ENCODE results near the gene MYH7.

MYH7 gene

GRCh38 chr14:23447361-23448350, 12.2 kb upstream of the MYH7 start:
- DNase-seq (ENCODE audit: low read depth): no peak

GRCh38 chr14:23446291-23446851, 10.9 kb upstream of the MYH7 start:
- no peak for DNase-seq (ENCODE audit: low read depth)

GRCh38 chr14:23445773-23446172, 10.3 kb upstream of the MYH7 start:
- no peak for DNase-seq (ENCODE audit: low read depth)

GRCh38 chr14:23444314-23444713, 8.9 kb upstream of the MYH7 start:
- DNase-seq (ENCODE audit: low read depth): no peak

GRCh38 chr14:23443881-23444280, 8.4 kb upstream of the MYH7 start:
- DNase-seq (ENCODE audit: low read depth): no peak

- no peak for DNase-seq (ENCODE audit: low read depth)
Measured at GRCh38 chr14:23443411-23443812, 8.0 kb upstream of the MYH7 start.

GRCh38 chr14:23442721-23443356, 7.4 kb upstream of the MYH7 start:
- no peak for DNase-seq (ENCODE audit: low read depth)

DNA sequence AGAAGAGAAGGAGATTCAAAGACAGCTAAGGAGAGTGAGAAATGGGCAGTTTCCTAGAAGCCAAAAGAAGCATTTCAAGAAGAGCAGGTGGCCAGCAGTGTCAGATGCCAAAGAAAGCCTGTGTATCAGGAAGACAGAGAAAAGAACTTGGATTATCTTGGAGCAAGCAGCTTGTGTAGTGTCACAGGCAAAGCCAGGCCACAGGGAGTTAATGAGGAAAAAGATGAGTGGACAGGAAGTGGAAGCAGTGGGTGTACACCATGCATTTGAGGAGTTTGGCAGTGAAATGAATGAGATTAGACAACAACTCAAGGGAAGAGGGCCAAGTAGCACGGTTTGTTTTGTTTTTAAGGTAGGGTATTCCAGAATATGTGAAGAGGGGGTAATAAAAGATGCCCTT, 5.6 kb upstream of the MYH7 start:
- DNase-seq (ENCODE audit: low read depth): no peak

DNA sequence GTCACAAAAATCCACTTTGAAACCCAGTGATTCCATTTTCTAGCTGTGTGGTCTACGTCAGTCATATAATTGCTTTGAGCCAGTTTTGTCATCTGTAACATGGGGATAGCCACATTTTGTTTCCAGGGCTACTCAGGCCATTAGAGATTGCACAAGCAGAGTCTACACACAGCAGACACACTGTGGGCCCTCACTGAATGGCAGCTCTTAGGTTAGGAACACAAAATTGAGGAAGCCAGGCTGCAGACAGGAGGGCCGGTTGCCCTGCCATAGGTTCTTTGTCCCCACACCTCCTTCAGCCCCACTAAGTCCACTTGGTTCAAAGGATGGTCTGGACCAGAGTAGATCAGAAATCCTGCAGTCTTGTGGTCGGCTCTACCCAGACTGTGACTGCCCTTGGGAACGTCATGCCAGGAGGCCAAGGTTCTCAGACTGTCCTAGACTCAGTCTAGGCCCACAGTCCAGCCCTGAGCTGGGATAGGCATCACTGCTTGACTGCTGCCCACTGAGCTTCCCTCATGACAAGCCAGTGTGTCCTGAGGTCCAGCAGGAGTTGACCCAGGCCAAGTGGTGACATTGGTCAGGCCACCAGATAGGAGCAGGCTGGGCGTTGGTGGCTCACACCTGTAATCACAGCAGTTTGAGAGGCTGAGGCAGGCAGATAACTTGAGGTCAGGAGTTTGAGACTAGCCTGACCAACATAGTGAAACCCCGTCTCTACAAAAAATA, 3.8 kb upstream of the MYH7 start:
- DNase-seq (ENCODE audit: low read depth): no peak

DNA sequence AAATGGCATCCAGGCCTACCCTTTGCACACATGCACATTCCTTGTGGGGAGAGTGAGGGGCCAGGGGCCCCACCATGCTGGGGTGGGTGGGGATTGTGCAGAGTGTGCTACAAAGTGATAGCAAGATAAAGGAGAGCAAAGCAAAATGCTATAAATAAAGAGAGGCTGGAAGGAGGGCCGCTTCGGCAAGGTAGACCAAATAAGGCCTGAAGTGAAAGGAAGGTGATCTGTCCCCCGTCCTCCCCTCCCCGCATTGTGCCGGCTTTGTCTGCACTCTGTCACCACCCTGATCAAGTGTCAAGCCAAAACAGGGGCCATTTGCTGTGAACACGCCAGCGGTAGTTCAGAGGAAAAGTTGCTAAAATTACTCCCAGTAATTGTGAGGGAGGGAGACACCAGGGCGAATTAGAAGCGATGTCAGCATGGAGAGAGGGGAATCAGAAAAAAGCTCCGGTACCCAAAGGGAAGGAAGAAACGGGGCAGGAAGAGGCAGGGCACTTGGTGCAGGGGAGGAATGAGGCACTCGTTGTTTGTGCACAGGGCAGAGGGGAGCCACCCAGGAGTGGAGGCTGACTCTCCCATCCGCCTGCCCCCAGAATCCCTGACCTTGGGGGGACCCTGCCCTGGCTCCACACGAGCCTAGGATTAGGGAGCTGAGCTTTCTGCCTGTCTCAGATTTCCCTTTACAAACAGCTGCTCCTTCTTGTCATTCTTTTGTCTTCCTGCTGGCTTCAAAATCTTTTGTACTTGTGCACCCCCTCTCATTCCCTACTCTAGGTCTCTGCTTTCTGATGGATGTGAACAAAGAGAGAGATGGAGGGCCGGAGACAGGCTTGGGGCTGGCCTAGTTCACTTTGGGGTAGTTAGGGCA, 2.9 kb upstream of the MYH7 start:
- DNase-seq (ENCODE audit: low read depth): no peak

DNA sequence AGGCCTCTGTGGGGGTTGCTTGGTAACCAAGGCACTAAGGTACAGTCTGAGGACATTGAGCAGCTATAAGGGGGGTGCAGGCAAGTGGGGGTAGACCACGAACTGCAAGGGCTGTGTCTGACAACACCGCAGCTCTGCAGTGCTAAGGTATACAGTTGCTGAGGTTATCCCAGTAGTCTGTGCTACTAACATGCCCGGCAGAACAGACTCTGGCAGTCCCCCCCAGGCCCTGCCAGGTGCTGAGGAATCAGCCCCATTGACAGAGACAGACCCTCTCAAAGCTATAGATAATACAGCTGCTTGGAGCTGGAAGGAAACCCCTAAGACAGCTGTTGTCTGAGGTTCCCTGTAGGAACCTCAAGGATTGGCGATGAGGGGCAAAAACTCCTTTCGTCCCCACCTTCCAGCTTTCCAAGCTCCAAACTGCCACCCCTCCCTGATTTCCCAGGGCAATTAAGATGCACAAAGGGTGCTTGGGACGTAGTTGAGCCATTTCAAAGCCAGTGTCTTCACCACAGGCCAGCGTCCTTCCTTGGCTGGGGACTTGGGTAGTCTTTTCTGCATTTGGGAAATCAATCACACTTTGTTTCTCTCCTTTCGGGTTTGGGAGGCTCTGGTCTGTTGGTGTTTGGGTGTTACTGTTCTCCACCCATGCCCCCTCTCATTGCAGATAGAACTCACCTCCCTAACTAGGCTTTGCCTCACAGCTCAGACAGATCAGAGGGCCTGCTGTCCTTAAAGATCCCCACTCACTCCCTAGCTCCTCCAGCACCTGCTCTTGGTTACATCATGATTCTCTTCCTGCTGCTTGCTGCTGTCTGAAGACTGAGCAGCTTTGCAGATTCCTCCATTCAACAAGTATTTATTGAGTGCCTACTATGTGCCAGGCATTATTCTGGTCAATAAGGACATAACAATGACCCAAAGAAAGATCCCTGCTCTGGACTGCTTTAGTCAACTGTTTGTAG, 2.0 kb upstream of the MYH7 start:
- DNase-seq (ENCODE audit: low read depth): no peak

GRCh38 chr14:23436327-23437132, 1.1 kb upstream of the MYH7 start:
- DNase-seq (ENCODE audit: low read depth): no peak

- no peak for DNase-seq (ENCODE audit: low read depth)
Measured at GRCh38 chr14:23434488-23435222, 805 bp downstream of the MYH7 start.

DNA sequence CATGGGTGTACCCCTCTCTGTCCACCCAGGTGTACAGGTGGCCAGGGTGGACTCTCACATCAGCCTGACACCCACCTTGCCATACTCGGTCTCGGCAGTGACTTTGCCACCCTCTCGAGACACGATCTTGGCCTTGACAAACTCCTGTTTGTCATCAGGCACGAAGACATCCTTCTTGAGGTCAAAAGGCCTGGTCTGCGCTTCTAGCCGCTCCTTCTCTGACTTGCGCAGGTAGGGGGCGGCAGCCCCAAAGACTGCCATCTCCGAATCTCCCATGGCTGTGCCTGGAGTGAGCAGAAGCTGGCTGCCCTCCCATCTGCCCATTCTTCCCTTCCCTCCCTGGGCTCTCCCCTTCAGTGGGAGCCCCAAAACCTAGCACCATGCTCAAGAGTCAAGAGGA, 2.0 kb downstream of the MYH7 start:
- DNase-seq (ENCODE audit: low read depth): no peak

GRCh38 chr14:23432946-23433345, 2.5 kb downstream of the MYH7 start:
- no peak for DNase-seq (ENCODE audit: low read depth)

GRCh38 chr14:23432102-23432925, 3.1 kb downstream of the MYH7 start:
- DNase-seq (ENCODE audit: low read depth): no peak

DNA sequence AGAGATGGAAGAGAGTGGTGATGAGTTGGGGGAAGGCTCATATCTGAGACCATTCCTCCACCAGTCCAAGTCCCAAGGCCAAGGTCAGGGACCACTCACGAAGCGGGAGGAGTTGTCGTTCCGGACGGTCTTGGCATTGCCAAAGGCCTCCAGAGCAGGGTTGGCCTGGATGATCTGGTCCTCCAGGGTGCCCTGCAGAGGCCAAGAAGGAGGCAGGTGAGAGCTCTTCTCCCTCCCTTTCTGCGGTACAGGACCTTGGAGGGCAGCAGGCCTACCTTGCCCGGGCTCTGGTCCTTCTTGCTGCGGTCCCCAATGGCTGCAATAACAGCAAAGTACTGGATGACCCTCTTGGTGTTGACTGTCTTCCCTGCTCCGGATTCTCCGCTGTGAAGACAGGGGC, 4.0 kb downstream of the MYH7 start:
- DNase-seq (ENCODE audit: low read depth): no peak

- no peak for DNase-seq (ENCODE audit: low read depth)
Measured at GRCh38 chr14:23430723-23431085, 4.8 kb downstream of the MYH7 start.

Measured in non-pigmented ciliary epithelial cell (primary cell).